Measurements from ENCODE around the gene SATB1.
"Not testable (repeated sequence)": the region's sequence is repeated elsewhere in the genome, so short reads cannot be mapped to it uniquely, and the experiment has no call there.

The SATB1 gene

GRCh38 chr3:18351069-18351628 lies 74.0 kb downstream of the SATB1 start:
- DNase-seq = no peak

- no peak for DNase-seq
Measured at GRCh38 chr3:18349197-18349798, 75.8 kb downstream of the SATB1 start.

GRCh38 chr3:18346097-18346496 lies 79.0 kb downstream of the SATB1 start:
- no peak for DNase-seq

- DNase-seq = no peak
Measured at GRCh38 chr3:18345015-18345367, 80.1 kb downstream of the SATB1 start.

GRCh38 chr3:18344306-18345014 lies 80.7 kb downstream of the SATB1 start:
- DNase-seq = no peak

GRCh38 chr3:18343809-18344208 lies 81.3 kb downstream of the SATB1 start:
- no peak for DNase-seq

GRCh38 chr3:18338827-18339514 lies 86.2 kb downstream of the SATB1 start:
- no peak for DNase-seq

- DNase-seq = no peak
Measured at GRCh38 chr3:18337231-18337630, 87.9 kb downstream of the SATB1 start.

GRCh38 chr3:18334837-18335601 lies 90.1 kb downstream of the SATB1 start:
- DNase-seq = no peak

- DNase-seq = not testable (repeated sequence)
Measured at GRCh38 chr3:18330772-18331441, 94.2 kb downstream of the SATB1 start.

- DNase-seq = no peak
Measured at GRCh38 chr3:18308096-18308650, 117.0 kb downstream of the SATB1 start.

GRCh38 chr3:18307529-18307928 lies 117.6 kb downstream of the SATB1 start:
- DNase-seq = no peak

- no peak for DNase-seq
Measured at GRCh38 chr3:18302517-18302916, 122.6 kb downstream of the SATB1 start.

- DNase-seq = no peak
Measured at GRCh38 chr3:18301781-18302180, 123.4 kb downstream of the SATB1 start.

- no peak for DNase-seq
Measured at GRCh38 chr3:18300916-18301315, 124.2 kb downstream of the SATB1 start.

GRCh38 chr3:18297126-18297525 lies 128.0 kb downstream of the SATB1 start:
- DNase-seq = no peak

All from central memory CD4-positive, alpha-beta T cell (primary cell).